ENCODE results near the gene UBE2J1.
"Not testable (repeated sequence)": the region's sequence is repeated elsewhere in the genome, so short reads cannot be mapped to it uniquely, and the experiment has no call there.

DNA sequence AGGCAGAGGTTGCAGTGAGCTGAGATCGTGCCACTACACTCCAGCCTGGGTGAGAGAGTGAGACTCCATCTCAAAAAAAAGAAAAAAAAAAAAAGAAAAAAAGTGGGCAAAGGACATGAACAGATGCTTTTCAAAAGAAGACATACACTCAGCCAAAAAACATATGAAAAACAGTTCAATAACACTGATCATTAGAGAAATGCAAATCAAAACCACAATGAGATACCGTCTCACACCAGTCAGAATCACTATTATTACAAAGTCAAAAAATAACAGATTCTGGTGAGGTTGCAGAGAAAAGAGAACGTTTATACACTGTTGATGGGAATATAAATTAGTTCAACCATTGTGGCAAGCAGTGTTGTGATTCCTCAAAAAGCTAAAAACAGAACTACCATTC lies 48.0 kb downstream of the UBE2J1 start:
- not testable (repeated sequence) for TF ChIP-seq ZNF70 (CRISPR knock-in tag; IDR thresholded peaks at IDR 0.05); BACH2 (CRISPR knock-in tag; IDR thresholded peaks at IDR 0.05; ENCODE audit: borderline replicate concordance); ARNTL (CRISPR knock-in tag; IDR thresholded peaks at IDR 0.05; ENCODE audit: borderline replicate concordance, low read depth); ISL1 (CRISPR knock-in tag; IDR thresholded peaks at IDR 0.05); OSR1 (CRISPR knock-in tag; IDR thresholded peaks at IDR 0.05); TOX (CRISPR knock-in tag; IDR thresholded peaks at IDR 0.05; ENCODE audit: borderline replicate concordance); TCF4 (CRISPR knock-in tag; IDR thresholded peaks at IDR 0.05; ENCODE audit: borderline replicate concordance); ZFP3 (CRISPR knock-in tag; IDR thresholded peaks at IDR 0.05); ZFP30 (CRISPR knock-in tag; IDR thresholded peaks at IDR 0.05); ESRRG (CRISPR knock-in tag; IDR thresholded peaks at IDR 0.05); CSRNP3 (CRISPR knock-in tag; IDR thresholded peaks at IDR 0.05); PPARA (CRISPR knock-in tag; IDR thresholded peaks at IDR 0.05; ENCODE audit: borderline replicate concordance)
- TF ChIP-seq, protein P1, sequence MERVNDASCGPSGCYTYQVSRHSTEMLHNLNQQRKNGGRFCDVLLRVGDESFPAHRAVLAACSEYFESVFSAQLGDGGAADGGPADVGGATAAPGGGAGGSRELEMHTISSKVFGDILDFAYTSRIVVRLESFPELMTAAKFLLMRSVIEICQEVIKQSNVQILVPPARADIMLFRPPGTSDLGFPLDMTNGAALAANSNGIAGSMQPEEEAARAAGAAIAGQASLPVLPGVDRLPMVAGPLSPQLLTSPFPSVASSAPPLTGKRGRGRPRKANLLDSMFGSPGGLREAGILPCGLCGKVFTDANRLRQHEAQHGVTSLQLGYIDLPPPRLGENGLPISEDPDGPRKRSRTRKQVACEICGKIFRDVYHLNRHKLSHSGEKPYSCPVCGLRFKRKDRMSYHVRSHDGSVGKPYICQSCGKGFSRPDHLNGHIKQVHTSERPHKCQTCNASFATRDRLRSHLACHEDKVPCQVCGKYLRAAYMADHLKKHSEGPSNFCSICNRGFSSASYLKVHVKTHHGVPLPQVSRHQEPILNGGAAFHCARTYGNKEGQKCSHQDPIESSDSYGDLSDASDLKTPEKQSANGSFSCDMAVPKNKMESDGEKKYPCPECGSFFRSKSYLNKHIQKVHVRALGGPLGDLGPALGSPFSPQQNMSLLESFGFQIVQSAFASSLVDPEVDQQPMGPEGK (CRISPR knock-in tag; IDR thresholded peaks at IDR 0.05; ENCODE audit: borderline replicate concordance), result not testable (repeated sequence)

Measured in SK-N-SH treated with all-trans-retinoic acid at 6 μM for 48 hours (cell line).